GM18498 (cell line): ENCODE data around the gene RIPOR2.
"Not testable (repeated sequence)": the region's sequence is repeated elsewhere in the genome, so short reads cannot be mapped to it uniquely, and the experiment has no call there.

Experiments
- ATAC-seq: cut with Tn5 transposase; IDR thresholded peaks from one replicate; pipeline ENCODE4 v1.9.1; 2021; ENCODE audit warnings: mild to moderate bottlenecking, moderate library complexity; ENCODE audit not compliant: unreplicated experiment

The RIPOR2 gene

DNA sequence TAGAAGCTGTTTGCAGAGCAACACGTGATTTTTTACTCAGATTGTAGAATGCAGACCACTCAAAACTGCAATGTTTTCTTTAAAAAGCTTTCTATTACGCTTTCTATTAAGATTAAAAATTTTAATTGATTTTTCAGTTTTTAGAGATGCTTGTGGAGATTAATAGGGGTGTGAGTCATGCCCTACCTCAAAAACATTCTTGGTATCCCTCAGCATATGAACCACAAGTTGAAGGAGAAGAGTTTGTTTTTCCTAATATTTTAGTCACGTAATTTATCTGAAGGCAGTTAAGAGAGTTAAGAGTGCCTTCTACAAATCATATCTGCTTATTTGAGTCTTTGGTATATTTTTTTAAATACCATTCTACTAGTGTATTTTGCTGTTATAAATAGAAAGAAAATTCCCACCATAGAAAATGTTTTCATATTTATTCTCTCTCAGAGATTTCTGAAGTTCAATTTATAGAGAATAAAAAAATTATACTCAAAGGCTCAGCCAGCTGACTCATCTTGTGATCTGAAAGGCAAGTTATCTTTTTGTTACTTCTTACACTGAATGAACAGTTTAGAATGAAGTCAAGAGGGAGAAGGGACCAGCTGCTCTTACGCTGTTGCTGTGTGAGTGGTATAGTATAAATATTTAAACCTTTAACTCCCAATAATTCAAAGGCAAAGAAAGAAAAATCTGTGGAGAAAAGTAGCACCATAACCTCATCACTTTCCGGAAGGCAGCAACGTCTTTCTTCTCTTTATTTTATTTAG is 7.6 kb downstream of the RIPOR2 start:
- no peak for ATAC-seq

- ATAC-seq: no peak
These were observed 8.3 kb downstream of the RIPOR2 start for GRCh38 chr6:24927277-24927955.

- not testable (repeated sequence) for ATAC-seq
These were observed 9.1 kb downstream of the RIPOR2 start for GRCh38 chr6:24926647-24927046.

- ATAC-seq: no peak
These were observed 9.6 kb downstream of the RIPOR2 start for GRCh38 chr6:24926192-24926591.

GRCh38 chr6:24925661-24926060 is 10.1 kb downstream of the RIPOR2 start:
- ATAC-seq: no peak

DNA sequence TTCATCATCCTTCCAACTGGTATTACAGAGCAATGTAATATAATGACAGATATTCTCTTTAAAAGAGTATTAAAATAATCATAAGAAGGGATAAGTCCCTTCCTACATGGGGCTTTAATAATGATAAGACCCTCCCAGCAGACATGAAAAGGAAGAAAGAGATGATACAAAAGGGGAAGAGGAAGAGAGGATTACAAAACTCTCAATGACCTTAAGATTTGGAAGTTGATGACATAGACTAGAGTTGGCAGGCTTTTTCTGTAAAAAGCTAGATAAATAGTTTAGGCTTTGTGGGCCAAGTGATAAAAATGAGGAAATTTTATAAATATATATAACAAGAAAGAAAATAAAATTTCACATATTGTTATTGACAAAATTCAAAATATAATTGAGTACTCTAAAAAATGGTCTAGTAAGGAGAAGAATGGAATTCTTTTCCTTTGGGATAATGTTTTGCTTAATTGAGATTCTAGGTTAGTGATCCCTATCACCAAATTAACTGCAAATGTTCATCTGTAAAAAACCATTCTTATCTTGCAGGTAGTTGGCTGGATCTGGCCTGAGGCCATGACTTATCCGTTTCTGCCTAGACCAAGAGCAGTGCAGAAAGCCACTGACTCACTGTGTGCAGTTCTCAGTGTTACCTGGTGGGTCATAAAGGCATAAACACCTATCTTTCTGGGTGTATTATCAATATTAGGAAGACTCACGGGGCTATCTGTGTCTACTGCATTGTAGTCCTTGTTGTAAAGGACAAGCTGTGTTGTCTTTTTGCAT is 11.0 kb downstream of the RIPOR2 start:
- no peak for ATAC-seq

- no peak for ATAC-seq
These were observed 11.8 kb downstream of the RIPOR2 start for GRCh38 chr6:24923885-24924401.

- no peak for ATAC-seq
These were observed 12.9 kb downstream of the RIPOR2 start for GRCh38 chr6:24922814-24923213.

DNA sequence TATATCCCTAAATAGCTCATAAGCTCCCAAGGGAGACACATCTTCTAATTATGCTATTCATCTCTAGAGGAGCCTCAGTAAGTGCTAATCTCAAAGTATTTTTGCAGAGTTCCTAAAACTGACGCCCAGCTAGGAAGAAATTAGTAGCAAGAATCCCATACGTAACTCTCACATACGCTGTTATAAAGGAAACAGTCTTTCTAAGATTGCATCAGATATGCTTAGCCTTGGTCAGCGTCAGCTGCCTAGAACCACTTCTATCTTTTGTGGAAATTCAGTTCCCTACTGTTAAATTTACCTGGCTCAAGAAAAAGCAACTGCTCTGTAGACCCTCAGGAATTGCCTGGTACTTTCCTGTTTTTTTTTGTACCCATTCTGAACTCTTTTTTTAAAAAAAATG is 13.6 kb downstream of the RIPOR2 start:
- no peak for ATAC-seq

- ATAC-seq: no peak
These were observed 15.6 kb downstream of the RIPOR2 start for GRCh38 chr6:24920136-24920535.

DNA sequence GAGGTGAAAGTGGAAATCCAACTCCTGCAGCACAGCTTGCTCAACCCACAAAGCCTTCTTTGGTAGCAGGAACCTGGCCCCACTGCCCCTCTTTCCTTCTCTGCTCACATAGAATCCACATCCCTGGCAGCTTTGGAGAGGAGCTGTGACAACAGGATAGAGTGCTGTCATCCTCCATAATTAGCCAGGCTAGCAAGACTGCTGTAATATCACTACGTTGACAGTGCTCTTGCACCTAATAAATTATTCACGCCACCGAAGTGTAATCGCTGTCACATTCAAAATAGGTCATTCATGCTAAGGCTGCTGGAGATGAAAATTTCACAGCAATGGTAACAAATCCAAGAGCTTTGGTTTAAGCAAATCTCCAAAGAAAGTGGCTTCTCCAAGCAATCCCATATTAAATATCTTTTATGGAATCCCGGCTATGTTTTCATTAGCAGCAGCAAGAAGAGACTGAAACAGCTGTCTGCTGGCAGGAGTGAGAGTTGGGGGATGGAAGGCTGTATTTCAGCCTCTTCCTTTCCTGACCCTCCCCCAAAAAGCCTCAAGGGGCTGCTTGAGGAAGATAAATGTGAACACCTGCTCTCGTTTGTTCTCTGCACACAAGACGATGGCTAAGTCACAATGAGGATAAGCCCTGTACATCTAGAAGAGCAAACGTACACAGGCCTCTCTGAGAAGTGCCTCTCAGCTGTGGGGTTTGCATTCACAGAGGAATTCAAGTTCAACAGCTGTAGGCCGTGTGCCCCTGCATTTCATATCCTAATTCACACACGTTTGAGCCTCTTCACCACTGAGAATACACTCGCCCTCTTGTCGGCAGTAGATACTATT is 16.5 kb downstream of the RIPOR2 start:
- ATAC-seq: peak; percentile 56

GRCh38 chr6:24918641-24919055 is 17.1 kb downstream of the RIPOR2 start:
- no peak for ATAC-seq

GRCh38 chr6:24916496-24916895 is 19.3 kb downstream of the RIPOR2 start:
- ATAC-seq: no peak

DNA sequence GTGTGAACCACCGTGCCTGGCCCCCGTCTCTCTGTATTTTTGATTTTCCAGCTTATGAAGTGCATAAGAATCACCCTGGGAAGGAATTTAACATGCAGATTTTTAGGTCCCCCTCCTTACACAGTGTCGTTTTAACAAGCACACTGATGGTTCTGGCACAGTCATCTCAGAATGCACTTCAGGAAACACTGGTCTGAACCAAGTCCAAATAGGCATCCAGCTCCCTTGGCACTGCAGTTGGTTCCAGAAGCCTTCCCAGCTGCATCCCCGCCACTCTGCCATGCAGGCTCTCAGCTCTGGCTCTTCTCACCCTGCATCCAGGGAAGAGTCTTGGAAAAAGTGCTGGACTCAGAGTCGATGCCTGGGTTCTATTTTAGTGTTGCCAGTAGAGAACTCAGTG is 20.1 kb downstream of the RIPOR2 start:
- no peak for ATAC-seq

DNA sequence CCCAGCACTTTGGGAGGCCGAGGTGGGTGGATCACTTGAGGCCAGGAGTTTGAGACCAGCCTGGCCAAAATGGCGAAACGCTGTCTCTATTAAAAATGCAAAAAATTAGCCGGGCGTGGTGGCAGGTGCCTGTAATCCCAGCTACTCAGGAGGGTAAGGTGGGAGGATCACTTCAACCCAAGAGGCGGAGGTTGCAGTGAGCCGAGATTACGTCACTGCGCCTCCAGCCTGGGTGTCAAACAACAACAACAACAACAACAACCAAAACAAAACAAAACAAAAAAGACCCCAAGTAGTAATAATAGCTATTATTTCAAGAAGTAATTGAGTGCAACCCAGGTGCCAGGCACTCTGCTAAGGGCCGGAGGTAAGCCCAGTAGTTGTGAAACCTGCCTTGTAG is 21.7 kb downstream of the RIPOR2 start:
- not testable (repeated sequence) for ATAC-seq

- no peak for ATAC-seq
These were observed 23.9 kb downstream of the RIPOR2 start for GRCh38 chr6:24911796-24912382.

DNA sequence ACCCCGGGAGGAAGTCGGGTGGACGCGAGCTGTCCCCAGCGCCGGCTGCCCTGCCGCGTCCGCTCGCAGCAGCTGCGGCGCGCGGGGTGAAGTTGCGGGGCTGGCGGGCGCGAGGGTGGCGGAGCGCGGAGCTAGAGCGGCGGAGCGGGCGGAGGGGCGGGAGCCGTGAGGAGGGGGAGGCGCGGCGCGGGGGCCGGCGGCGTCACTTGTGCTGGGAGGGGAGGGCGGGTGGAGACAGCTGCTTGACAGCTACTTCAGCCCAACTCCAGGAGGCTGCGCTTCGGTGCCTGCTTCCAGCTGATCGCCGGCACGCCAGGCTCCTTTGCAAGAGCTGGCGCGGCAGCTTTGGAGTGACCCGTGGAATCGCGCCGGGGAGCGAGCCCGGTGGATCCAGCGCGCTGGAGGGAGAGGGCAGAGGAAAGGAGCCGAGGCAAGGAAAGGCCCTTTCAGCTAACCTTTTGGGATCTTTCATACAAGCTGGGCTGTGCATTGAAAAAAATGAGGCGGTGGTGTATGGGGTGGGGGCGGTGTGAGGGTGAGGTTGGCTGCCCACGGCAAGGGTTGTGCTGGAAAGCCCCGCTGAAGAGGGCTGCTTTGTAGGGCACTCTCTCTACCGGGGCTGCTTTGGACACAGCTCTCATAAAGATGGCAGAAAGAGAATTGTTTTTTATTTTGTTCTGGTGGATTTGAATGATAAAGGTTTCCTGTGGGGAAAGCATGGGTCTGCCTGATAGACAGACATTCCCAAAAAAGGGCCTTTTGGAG is 24.6 kb downstream of the RIPOR2 start:
- ATAC-seq: peak; percentile 35

GRCh38 chr6:24910331-24910960 is 25.3 kb downstream of the RIPOR2 start:
- peak; percentile 70 for ATAC-seq
